Transverse colon (tissue), 3 donors: ENCODE data around the gene TRMT2A.

Experiments used
- CTCF ChIP-seq, 5 experiments: fragments of 200-600 bp in 3 of 5; fragments of 450-650 bp in 2 of 5; sonication (generic) in 3 of 5; IDR thresholded peaks; 1 replicate in 2 of 5; 2 replicates in 3 of 5; pipeline ENCODE4 v1.5.1; 2016 to 2017; ENCODE audit warnings: antibody characterized with exemption in 5 of 5, inconsistent platforms in 3 of 5, mild to moderate bottlenecking in 2 of 5, moderate library complexity in 1 of 5
- EP300 ChIP-seq: sonication (generic); formaldehyde crosslinking; IDR thresholded peaks from one replicate; pipeline ENCODE4 v1.6.1; 2017; ENCODE audit warnings: antibody characterized with exemption, low read depth
- POLR2A ChIP-seq: fragments of 450-650 bp; IDR thresholded peaks from one replicate; pipeline ENCODE4 v1.6.1; 2016; ENCODE audit warnings: antibody characterized with exemption, mild to moderate bottlenecking, moderate library complexity

- TF ChIP-seq CTCF (IDR thresholded peaks at IDR 0.05) (no peak), POLR2A (no peak), EP300 (no peak)
These were observed 30.4 kb upstream of the TRMT2A start for GRCh38 chr22:20147237-20147988.
